ENCODE results near the gene RAPGEF4. TPM values are rescaled to one million over a fixed set of nuclear protein-coding genes. Genes with fewer than 3 reads are reported as not detected.

The RAPGEF4 gene
- total and polyA plus RNA-seq, 5 experiments from 2014 or later, result 0.40 to 1.8 (median 1.2) TPM; not detected in 2

- POLR2A ChIA-PET, result no interaction called here
- ATAC-seq (no peak), DNase-seq (no peak)
- H3K4me1 Mint-ChIP-seq, result no peaks in the 10 kb centered on the region
- H3K36me3 Mint-ChIP-seq, result no peaks in the 10 kb centered on the region
- no peak overlapping the region for H3K27ac Mint-ChIP-seq
- H3K27me3 Mint-ChIP-seq, result peaks cover 0 to 4% (median 0%) of the 10 kb centered on the region in 5 donors
- H3K9me3 Mint-ChIP-seq, result no peaks in the 10 kb centered on the region
- no peak overlapping the region for H3K4me3 Mint-ChIP-seq
These were observed 308.4 kb downstream of the RAPGEF4 start for GRCh38 chr2:173043897-173044519.

- POLR2A ChIA-PET, result no interaction called here
- peaks cover 0 to 4% (median 0%) of the 10 kb centered on the region in 5 donors for H3K27me3 Mint-ChIP-seq
- no peak overlapping the region for H3K27ac Mint-ChIP-seq
- H3K9me3 Mint-ChIP-seq, result no peaks in the 10 kb centered on the region
- no peaks in the 10 kb centered on the region for H3K4me1 Mint-ChIP-seq
- no peaks in the 10 kb centered on the region for H3K36me3 Mint-ChIP-seq
- no peak overlapping the region for H3K4me3 Mint-ChIP-seq
- DNase-seq, result no peak
- no peak for ATAC-seq
These were observed 309.0 kb downstream of the RAPGEF4 start for GRCh38 chr2:173044686-173045085.

- Mint-ChIP-seq H3K36me3 (no peaks in the 10 kb centered on the region), H3K9me3 (no peaks in the 10 kb centered on the region), H3K27me3 (peaks cover 0 to 4% (median 0%) of the 10 kb centered on the region in 5 donors), H3K4me1 (no peaks in the 10 kb centered on the region), H3K4me3 (no peak overlapping the region), H3K27ac (no peak overlapping the region)
- POLR2A ChIA-PET, result no interaction called here
- no peak for DNase-seq
- no peak for ATAC-seq
These were observed 309.5 kb downstream of the RAPGEF4 start for GRCh38 chr2:173045181-173045580.

- POLR2A ChIA-PET, result no interaction called here
- DNase-seq (no peak), ATAC-seq (no peak)
- H3K4me1 Mint-ChIP-seq, result no peaks in the 10 kb centered on the region
- H3K27me3 Mint-ChIP-seq, result peaks cover 0 to 7% (median 0%) of the 10 kb centered on the region in 5 donors
- no peak overlapping the region for H3K4me3 Mint-ChIP-seq
- H3K36me3 Mint-ChIP-seq, result no peaks in the 10 kb centered on the region
- H3K9me3 Mint-ChIP-seq, result no peaks in the 10 kb centered on the region
- no peak overlapping the region for H3K27ac Mint-ChIP-seq
These were observed 312.9 kb downstream of the RAPGEF4 start for GRCh38 chr2:173048522-173048896.

GRCh38 chr2:173048897-173049661 lies 313.4 kb downstream of the RAPGEF4 start:
- Mint-ChIP-seq H3K4me3 (no peak overlapping the region), H3K9me3 (no peaks in the 10 kb centered on the region), H3K36me3 (no peaks in the 10 kb centered on the region), H3K4me1 (no peaks in the 10 kb centered on the region), H3K27ac (no peak overlapping the region), H3K27me3 (peaks cover 0 to 8% (median 0%) of the 10 kb centered on the region in 5 donors)
- POLR2A ChIA-PET, result no interaction called here
- no peak for DNase-seq
- no peak for ATAC-seq

- no peaks in the 10 kb centered on the region for H3K36me3 Mint-ChIP-seq
These were observed 314.2 kb downstream of the RAPGEF4 start for GRCh38 chr2:173049831-173050230.

GRCh38 chr2:173050684-173051083 lies 315.0 kb downstream of the RAPGEF4 start:
- H3K27ac Mint-ChIP-seq, result no peak overlapping the region
- H3K4me1 Mint-ChIP-seq, result no peaks in the 10 kb centered on the region
- H3K27me3 Mint-ChIP-seq, result peaks cover 0 to 11% (median 3%) of the 10 kb centered on the region in 5 donors
- H3K36me3 Mint-ChIP-seq, result no peaks in the 10 kb centered on the region
- ATAC-seq (no peak), DNase-seq (no peak)
- POLR2A ChIA-PET, result no interaction called here
- H3K4me3 Mint-ChIP-seq, result no peak overlapping the region
- no peaks in the 10 kb centered on the region for H3K9me3 Mint-ChIP-seq

More at GRCh38 chr2:173049831-173050230, 314.2 kb downstream of the RAPGEF4 start:
- DNase-seq (no peak), ATAC-seq (no peak)
- H3K27me3 Mint-ChIP-seq, result peaks cover 0 to 9% (median under 1%) of the 10 kb centered on the region in 5 donors
- H3K4me3 Mint-ChIP-seq, result no peak overlapping the region
- no peak overlapping the region for H3K27ac Mint-ChIP-seq
- no peaks in the 10 kb centered on the region for H3K9me3 Mint-ChIP-seq
- POLR2A ChIA-PET, result no interaction called here
- no peaks in the 10 kb centered on the region for H3K4me1 Mint-ChIP-seq

- no peak for DNase-seq
- no peak for ATAC-seq
- no peaks in the 10 kb centered on the region for H3K36me3 Mint-ChIP-seq
- no peaks in the 10 kb centered on the region for H3K9me3 Mint-ChIP-seq
- H3K27ac Mint-ChIP-seq, result no peak overlapping the region
- POLR2A ChIA-PET, result no interaction called here
- H3K27me3 Mint-ChIP-seq, result peaks cover 0 to 11% (median 8%) of the 10 kb centered on the region in 5 donors
- no peak overlapping the region for H3K4me3 Mint-ChIP-seq
- no peaks in the 10 kb centered on the region for H3K4me1 Mint-ChIP-seq
These were observed 316.0 kb downstream of the RAPGEF4 start for GRCh38 chr2:173051463-173052215.

GRCh38 chr2:173053043-173053699 lies 317.5 kb downstream of the RAPGEF4 start:
- no peak overlapping the region for H3K27ac Mint-ChIP-seq
- H3K9me3 Mint-ChIP-seq, result no peaks in the 10 kb centered on the region
- H3K36me3 Mint-ChIP-seq, result no peaks in the 10 kb centered on the region
- no peak overlapping the region for H3K4me3 Mint-ChIP-seq
- H3K4me1 Mint-ChIP-seq, result no peaks in the 10 kb centered on the region
- H3K27me3 Mint-ChIP-seq, result peaks cover 0 to 18% (median 10%) of the 10 kb centered on the region in 5 donors
- POLR2A ChIA-PET, result no interaction called here
- no peak for ATAC-seq
- no peak for DNase-seq

- H3K4me1 Mint-ChIP-seq, result peaks cover 0 to 4% (median 0%) of the 10 kb centered on the region in 4 donors
- ATAC-seq (no peak), DNase-seq (no peak)
- no peak overlapping the region for H3K4me3 Mint-ChIP-seq
- no peak overlapping the region for H3K27ac Mint-ChIP-seq
- POLR2A ChIA-PET, result no interaction called here
- no peaks in the 10 kb centered on the region for H3K36me3 Mint-ChIP-seq
- peaks cover 0 to 18% (median 10%) of the 10 kb centered on the region in 5 donors for H3K27me3 Mint-ChIP-seq
- no peaks in the 10 kb centered on the region for H3K9me3 Mint-ChIP-seq
These were observed 318.8 kb downstream of the RAPGEF4 start for GRCh38 chr2:173054466-173054865.

GRCh38 chr2:173056705-173057364 lies 321.2 kb downstream of the RAPGEF4 start:
- H3K27me3 Mint-ChIP-seq, result peaks cover 0 to 18% (median 10%) of the 10 kb centered on the region in 5 donors
- H3K9me3 Mint-ChIP-seq, result no peaks in the 10 kb centered on the region
- ATAC-seq (no peak), DNase-seq (no peak)
- H3K4me3 Mint-ChIP-seq, result no peak overlapping the region
- H3K27ac Mint-ChIP-seq, result no peak overlapping the region
- POLR2A ChIA-PET, result no interaction called here
- no peaks in the 10 kb centered on the region for H3K36me3 Mint-ChIP-seq
- peaks cover 0 to 12% (median 0%) of the 10 kb centered on the region in 4 donors for H3K4me1 Mint-ChIP-seq

GRCh38 chr2:173058097-173058496 lies 322.5 kb downstream of the RAPGEF4 start:
- no peak overlapping the region for H3K4me3 Mint-ChIP-seq
- H3K36me3 Mint-ChIP-seq, result no peaks in the 10 kb centered on the region
- no peak overlapping the region for H3K27ac Mint-ChIP-seq
- peaks cover 3 to 18% (median 10%) of the 10 kb centered on the region in 5 donors for H3K27me3 Mint-ChIP-seq
- H3K4me1 Mint-ChIP-seq, result peaks cover 0 to 12% (median 0%) of the 10 kb centered on the region in 4 donors
- no peaks in the 10 kb centered on the region for H3K9me3 Mint-ChIP-seq
- ATAC-seq, result no peak
- DNase-seq, result no peak
- POLR2A ChIA-PET, result no interaction called here
